ENCODE results near the gene ACAA1. TPM values are rescaled to one million over a fixed set of nuclear protein-coding genes. Genes with fewer than 3 reads are reported as not detected.
A peak's percentile ranks its signal among the peaks of the same experiment; 100 is the strongest.

ACAA1 gene
- total and polyA plus RNA-seq, 9 of the 15 experiments (the other 6 are each of a cell fraction or from before 2014, with no cell fraction given): 4.0 to 88.9 (median 57.2) TPM

GRCh38 chr3:38165722-38166387 lies 28.9 kb upstream of the ACAA1 start (continued):
- TF ChIP-seq SMAD4 (CRISPR knock-in tag; conservative IDR thresholded peaks at IDR 0.05) (peak; percentile 92; the same call in 1 of the 2 replicates), FOXP1 (CRISPR knock-in tag; IDR thresholded peaks at IDR 0.05) (no peak), STAT6 (CRISPR knock-in tag; IDR thresholded peaks at IDR 0.05) (no peak), POLR2G (IDR thresholded peaks at IDR 0.05; ENCODE audit: low read depth, low read length) (peak; percentile 72), HLTF (IDR thresholded peaks at IDR 0.05) (no peak), ZNF407 (IDR thresholded peaks at IDR 0.05; ENCODE audit: low read depth) (no peak), FOXM1 (IDR thresholded peaks at IDR 0.05; ENCODE audit: low read depth) (no peak), FOXM1 (CRISPR knock-in tag; IDR thresholded peaks at IDR 0.05; ENCODE audit: low read depth) (peak; percentile 24; the same call in 1 of the 2 replicates), LEF1 (IDR thresholded peaks at IDR 0.05) (no peak), FOXP4 (CRISPR knock-in tag; IDR thresholded peaks at IDR 0.05; ENCODE audit: borderline replicate concordance) (0 out of 2 replicates have a peak, but pooled peaks have one; percentile 69), BMI1 (IDR thresholded peaks at IDR 0.05; ENCODE audit: low read length) (no peak), VEZF1 (CRISPR knock-in tag; IDR thresholded peaks at IDR 0.05) (peak; percentile 82), NR4A1 (CRISPR knock-in tag; IDR thresholded peaks at IDR 0.05) (0 out of 2 replicates have a peak, but pooled peaks have one; percentile 6), NR4A1 (tag; IDR thresholded peaks at IDR 0.05) (no peak)

Measured in K562 (cell line).